Measurements from ENCODE around the gene SRSF6.

The SRSF6 gene

DNA sequence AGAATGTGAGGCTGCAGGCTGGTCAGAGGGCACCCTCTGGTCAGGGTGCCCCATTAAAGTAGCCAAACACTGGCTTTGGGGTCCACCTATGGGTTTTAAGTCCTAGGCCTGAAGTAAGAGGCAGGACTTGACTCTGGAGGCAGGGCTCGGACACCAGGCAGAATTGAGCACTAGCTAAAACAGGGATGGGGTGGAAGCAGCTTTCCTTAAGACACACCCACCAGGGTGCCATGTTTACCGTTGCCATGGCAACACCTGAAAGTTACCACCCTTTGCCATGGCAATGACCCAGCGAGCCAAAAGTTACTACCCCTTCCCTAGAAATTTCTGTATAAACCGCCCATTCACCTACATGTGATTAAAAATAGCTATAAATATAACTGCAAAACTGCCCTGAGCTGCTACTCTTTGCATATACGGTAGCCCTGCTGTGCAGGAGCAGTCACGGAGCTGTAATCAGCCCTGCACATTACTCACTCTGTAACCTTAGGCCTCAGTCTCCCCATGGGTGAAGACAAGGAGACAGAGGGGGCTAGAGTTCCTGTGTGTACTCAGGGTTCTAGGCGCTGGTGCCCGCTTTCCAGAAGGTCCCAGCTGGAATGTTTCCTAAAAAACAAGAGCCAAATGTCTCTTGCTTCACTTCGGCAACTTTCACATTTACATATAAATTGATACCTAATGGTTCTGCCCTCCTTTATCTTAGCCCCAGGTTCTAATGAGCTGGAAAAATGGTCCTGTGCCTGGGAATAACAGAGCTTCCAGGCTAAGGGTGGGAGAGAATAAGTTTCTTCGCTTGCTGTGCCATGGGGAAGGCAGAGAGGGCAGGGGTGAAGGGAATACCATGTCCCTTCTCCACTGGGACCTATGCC is 27.2 kb upstream of the SRSF6 start:
- no peak overlapping the region for H3K4me2 ChIP-seq (ENCODE audit: low read length)
- no peak overlapping the region for H2AK5ac ChIP-seq (ENCODE audit: low read length)
- no peaks in the 10 kb centered on the region for H3K27me3 ChIP-seq (ENCODE audit: insufficient read depth, low read length)
- H2BK12ac ChIP-seq (ENCODE audit: low read length), result no peak overlapping the region
- H3K79me2 ChIP-seq (ENCODE audit: control insufficient read depth, insufficient read depth, low read length, poor library complexity), result no peaks in the 10 kb centered on the region
- no peaks in the 10 kb centered on the region for H3K36me3 ChIP-seq (ENCODE audit: control insufficient read depth in 1 of 2, insufficient read depth in 2 of 2, low read length in 2 of 2)
- no peak overlapping the region for H3K4ac ChIP-seq (ENCODE audit: low read depth, low read length)
- H2BK120ac ChIP-seq (ENCODE audit: insufficient read depth, low read length, poor library complexity), result no peak overlapping the region
- no peak overlapping the region for H2AFZ ChIP-seq (ENCODE audit: insufficient read depth, low read length, poor library complexity)
- H3K27ac ChIP-seq (ENCODE audit: low read depth, low read length), result no peak overlapping the region
- no peak overlapping the region for H4K91ac ChIP-seq (ENCODE audit: low read depth, low read length)
- no peak overlapping the region for H4K12ac ChIP-seq (ENCODE audit: low read depth, low read length)
- no peaks in the 10 kb centered on the region for H3K79me1 ChIP-seq (ENCODE audit: low read length)
- no peak overlapping the region for H3K23ac ChIP-seq (ENCODE audit: low read length)
- H3K4me1 ChIP-seq (ENCODE audit: control insufficient read depth in 1 of 2, insufficient read depth in 2 of 2, low read length in 2 of 2), result no peaks in the 10 kb centered on the region
- DNase-seq, result no peak
- no peak overlapping the region for H3K14ac ChIP-seq (ENCODE audit: low read length)
- no peaks in the 10 kb centered on the region for H3K9me3 ChIP-seq (ENCODE audit: insufficient read depth, low read depth, low read length)
- no peak overlapping the region for H3K9ac ChIP-seq (ENCODE audit: low read length)
- H4K8ac ChIP-seq (ENCODE audit: low read depth, low read length), result no peak overlapping the region
- H3K18ac ChIP-seq (ENCODE audit: low read length), result no peak overlapping the region
- no peak overlapping the region for H3K4me3 ChIP-seq (ENCODE audit: low read depth, low read length)
- no peak overlapping the region for H2BK5ac ChIP-seq (ENCODE audit: low read depth, low read length, poor library complexity)
- no CpG with 5 or more reads among the region's 10 CpGs for WGBS (ENCODE audit: extremely low coverage, insufficient coverage, insufficient read length)

DNA sequence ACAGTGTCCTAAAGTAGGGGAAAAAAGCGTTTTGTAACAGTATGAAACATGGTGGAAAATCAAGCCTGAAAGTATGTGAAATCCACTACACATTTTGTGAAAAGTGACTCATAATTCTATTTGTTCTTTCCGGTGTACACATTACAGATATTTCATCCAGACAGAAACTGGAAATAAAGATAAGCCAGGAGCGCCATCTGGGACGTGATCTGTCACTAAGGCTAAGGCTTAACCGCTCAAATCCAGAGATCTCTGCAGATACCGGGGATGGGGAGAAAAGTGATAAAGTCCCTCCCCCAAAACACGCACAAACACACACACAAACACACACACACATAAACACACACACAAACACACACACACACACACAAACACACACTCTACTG is 26.6 kb upstream of the SRSF6 start:
- Histone ChIP-seq H4K12ac (ENCODE audit: low read depth, low read length) (no peak overlapping the region), H2AK5ac (ENCODE audit: low read length) (no peak overlapping the region), H3K18ac (ENCODE audit: low read length) (no peak overlapping the region), H3K4me3 (ENCODE audit: low read depth, low read length) (no peak overlapping the region), H3K4ac (ENCODE audit: low read depth, low read length) (no peak overlapping the region), H4K91ac (ENCODE audit: low read depth, low read length) (no peak overlapping the region), H3K9ac (ENCODE audit: low read length) (no peak overlapping the region), H3K36me3 (ENCODE audit: control insufficient read depth in 1 of 2, insufficient read depth in 2 of 2, low read length in 2 of 2) (no peaks in the 10 kb centered on the region), H2BK12ac (ENCODE audit: low read length) (no peak overlapping the region), H3K4me2 (ENCODE audit: low read length) (no peak overlapping the region), H3K4me1 (ENCODE audit: control insufficient read depth in 1 of 2, insufficient read depth in 2 of 2, low read length in 2 of 2) (no peaks in the 10 kb centered on the region), H2BK120ac (ENCODE audit: insufficient read depth, low read length, poor library complexity) (no peak overlapping the region), H3K9me3 (ENCODE audit: insufficient read depth, low read depth, low read length) (no peaks in the 10 kb centered on the region), H3K27me3 (ENCODE audit: insufficient read depth, low read length) (no peaks in the 10 kb centered on the region), H3K14ac (ENCODE audit: low read length) (no peak overlapping the region), H3K23ac (ENCODE audit: low read length) (no peak overlapping the region), H4K8ac (ENCODE audit: low read depth, low read length) (no peak overlapping the region), H3K79me1 (ENCODE audit: low read length) (no peaks in the 10 kb centered on the region), H2BK5ac (ENCODE audit: low read depth, low read length, poor library complexity) (no peak overlapping the region), H3K27ac (ENCODE audit: low read depth, low read length) (no peak overlapping the region), H2AFZ (ENCODE audit: insufficient read depth, low read length, poor library complexity) (no peak overlapping the region), H3K79me2 (ENCODE audit: control insufficient read depth, insufficient read depth, low read length, poor library complexity) (no peaks in the 10 kb centered on the region)
- no peak for DNase-seq
- WGBS (ENCODE audit: extremely low coverage, insufficient coverage, insufficient read length), result no CpG with 5 or more reads among the region's 7 CpGs

DNA sequence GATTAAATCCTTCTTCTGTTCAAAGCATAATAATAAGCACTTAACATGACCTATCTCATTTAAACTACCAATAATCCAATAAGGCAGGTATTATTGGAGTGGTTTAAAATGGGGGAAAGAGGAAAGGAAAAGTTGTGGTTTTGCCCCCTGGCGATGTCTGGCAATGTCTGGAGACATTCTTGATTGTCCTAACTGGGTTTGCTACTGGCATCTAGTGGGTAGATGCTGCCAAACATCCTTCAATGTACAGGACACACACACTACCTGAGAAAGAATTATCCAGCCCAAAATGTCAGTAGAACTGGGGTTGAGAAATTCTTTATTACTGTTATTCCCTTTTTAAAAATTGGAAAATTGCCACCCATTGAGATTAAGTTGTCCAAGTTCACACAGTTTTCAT is 25.2 kb upstream of the SRSF6 start:
- H2BK5ac ChIP-seq (ENCODE audit: low read depth, low read length, poor library complexity), result no peak overlapping the region
- no peak for DNase-seq
- H4K91ac ChIP-seq (ENCODE audit: low read depth, low read length), result no peak overlapping the region
- no peaks in the 10 kb centered on the region for H3K9me3 ChIP-seq (ENCODE audit: insufficient read depth, low read depth, low read length)
- H2AK5ac ChIP-seq (ENCODE audit: low read length), result no peak overlapping the region
- H3K27me3 ChIP-seq (ENCODE audit: insufficient read depth, low read length), result no peaks in the 10 kb centered on the region
- H3K27ac ChIP-seq (ENCODE audit: low read depth, low read length), result no peak overlapping the region
- H2BK12ac ChIP-seq (ENCODE audit: low read length), result no peak overlapping the region
- H3K9ac ChIP-seq (ENCODE audit: low read length), result no peak overlapping the region
- WGBS (ENCODE audit: extremely low coverage, insufficient coverage, insufficient read length), result no CpG with 5 or more reads among the region's 1 CpG
- no peak overlapping the region for H3K23ac ChIP-seq (ENCODE audit: low read length)
- H2AFZ ChIP-seq (ENCODE audit: insufficient read depth, low read length, poor library complexity), result no peak overlapping the region
- H4K8ac ChIP-seq (ENCODE audit: low read depth, low read length), result no peak overlapping the region
- no peak overlapping the region for H3K18ac ChIP-seq (ENCODE audit: low read length)
- no peaks in the 10 kb centered on the region for H3K79me1 ChIP-seq (ENCODE audit: low read length)
- no peak overlapping the region for H3K4me2 ChIP-seq (ENCODE audit: low read length)
- no peak overlapping the region for H3K4ac ChIP-seq (ENCODE audit: low read depth, low read length)
- H2BK120ac ChIP-seq (ENCODE audit: insufficient read depth, low read length, poor library complexity), result no peak overlapping the region
- no peaks in the 10 kb centered on the region for H3K4me1 ChIP-seq (ENCODE audit: control insufficient read depth in 1 of 2, insufficient read depth in 2 of 2, low read length in 2 of 2)
- no peak overlapping the region for H4K12ac ChIP-seq (ENCODE audit: low read depth, low read length)
- H3K14ac ChIP-seq (ENCODE audit: low read length), result no peak overlapping the region
- H3K36me3 ChIP-seq (ENCODE audit: control insufficient read depth in 1 of 2, insufficient read depth in 2 of 2, low read length in 2 of 2), result no peaks in the 10 kb centered on the region
- no peak overlapping the region for H3K4me3 ChIP-seq (ENCODE audit: low read depth, low read length)
- no peaks in the 10 kb centered on the region for H3K79me2 ChIP-seq (ENCODE audit: control insufficient read depth, insufficient read depth, low read length, poor library complexity)

DNA sequence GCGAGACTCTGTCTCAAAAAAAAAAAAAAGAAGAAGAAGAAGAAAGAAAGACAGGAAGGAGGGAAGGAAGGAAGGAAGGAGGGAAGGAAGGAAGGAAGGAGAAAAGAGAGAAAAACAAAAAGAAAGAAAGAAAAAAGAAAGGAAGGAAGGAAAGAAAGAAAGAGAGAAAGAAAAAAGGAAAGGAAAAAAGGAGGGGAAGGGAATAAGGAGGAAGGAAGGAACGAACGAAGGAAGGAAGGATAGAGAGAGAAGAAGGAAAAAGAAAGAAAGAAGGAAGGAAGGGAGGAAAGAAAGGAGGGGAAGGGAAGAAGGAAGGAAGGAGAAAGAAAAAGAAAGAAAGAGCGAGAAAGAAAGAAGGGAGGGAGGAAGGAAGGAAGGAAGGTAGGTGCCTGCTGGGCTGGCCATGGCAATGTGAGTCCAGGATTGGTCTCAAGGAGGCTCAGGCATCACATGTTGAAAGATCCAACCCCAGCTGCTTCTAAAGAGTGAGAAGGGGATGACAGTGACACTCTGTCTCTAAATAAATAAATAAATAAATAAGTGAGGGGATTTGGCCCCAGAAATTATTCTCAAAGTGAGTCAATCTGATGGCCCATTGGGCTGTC is 24.3 kb upstream of the SRSF6 start:
- Histone ChIP-seq H3K18ac (ENCODE audit: low read length) (no peak overlapping the region), H3K79me1 (ENCODE audit: low read length) (no peaks in the 10 kb centered on the region), H3K4me3 (ENCODE audit: low read depth, low read length) (no peak overlapping the region), H2BK12ac (ENCODE audit: low read length) (no peak overlapping the region), H4K8ac (ENCODE audit: low read depth, low read length) (no peak overlapping the region), H3K14ac (ENCODE audit: low read length) (no peak overlapping the region), H2AFZ (ENCODE audit: insufficient read depth, low read length, poor library complexity) (no peak overlapping the region), H2BK5ac (ENCODE audit: low read depth, low read length, poor library complexity) (no peak overlapping the region), H3K27ac (ENCODE audit: low read depth, low read length) (no peak overlapping the region), H3K4me1 (ENCODE audit: control insufficient read depth in 1 of 2, insufficient read depth in 2 of 2, low read length in 2 of 2) (no peaks in the 10 kb centered on the region), H3K9me3 (ENCODE audit: insufficient read depth, low read depth, low read length) (no peaks in the 10 kb centered on the region), H3K4me2 (ENCODE audit: low read length) (no peak overlapping the region), H3K9ac (ENCODE audit: low read length) (no peak overlapping the region), H2BK120ac (ENCODE audit: insufficient read depth, low read length, poor library complexity) (no peak overlapping the region), H4K12ac (ENCODE audit: low read depth, low read length) (no peak overlapping the region), H3K36me3 (ENCODE audit: control insufficient read depth in 1 of 2, insufficient read depth in 2 of 2, low read length in 2 of 2) (no peaks in the 10 kb centered on the region), H3K27me3 (ENCODE audit: insufficient read depth, low read length) (no peaks in the 10 kb centered on the region), H4K91ac (ENCODE audit: low read depth, low read length) (no peak overlapping the region), H3K23ac (ENCODE audit: low read length) (no peak overlapping the region), H2AK5ac (ENCODE audit: low read length) (no peak overlapping the region), H3K79me2 (ENCODE audit: control insufficient read depth, insufficient read depth, low read length, poor library complexity) (no peaks in the 10 kb centered on the region), H3K4ac (ENCODE audit: low read depth, low read length) (no peak overlapping the region)
- DNase-seq, result no peak
- 100% methylated on average over 2 of the region's 4 CpGs for WGBS (ENCODE audit: extremely low coverage, insufficient coverage, insufficient read length)

Data from trophoblast cell (in vitro differentiated cells and primary cell).